OCI-LY7 (cell line): Measurements from ENCODE around the gene LRP3. TPM values are rescaled to one million over a fixed set of nuclear protein-coding genes. Genes with fewer than 3 reads are reported as not detected.

Experiments
- BruUV-seq: library from RNA; stranded (reverse); fragments of 400-500 nt; replicated peaks from 2 replicates; lab custom pipeline; 2021; lab: Mats Ljungman, UMichigan
- CTCF ChIA-PET: fragments of 300-600 bp; sonication (Branson Sonifier 250); formaldehyde crosslinking; loops from one replicate; lab custom pipeline; 2022; ENCODE audit warnings: antibody characterized with exemption; ENCODE audit not compliant: unreplicated experiment; lab: Charles Lee
- POLR2A ChIA-PET: fragments of 300-600 bp; sonication (Branson Sonifier 250); formaldehyde crosslinking; loops from one replicate; lab custom pipeline; 2022; ENCODE audit warnings: antibody characterized with exemption; lab: Charles Lee
- DNase-seq: peaks from one replicate; pipeline ENCODE4 v3.0.0-alpha.2; 2015; ENCODE audit warnings: low spot score
- H2AFZ ChIP-seq: fragments of 200-600 bp; sonication (generic), shearing (Covaris generic); 2 replicates; pipeline ENCODE4 v1.6.1; 2014; ENCODE audit warnings: mild to moderate bottlenecking, antibody characterized with exemption, low read length, moderate library complexity
- H3K27ac ChIP-seq: fragments of 200-600 bp; sonication (generic); 2 replicates; pipeline ENCODE4 v1.5.1; 2014; ENCODE audit warnings: mixed run types, low read depth, mild to moderate bottlenecking, moderate library complexity, low read length, inconsistent platforms; ENCODE audit not compliant: poor library complexity, severe bottlenecking
- H3K36me3 ChIP-seq: fragments of 200-600 bp; sonication (generic); 2 replicates; pipeline ENCODE4 v1.6.1; 2014; ENCODE audit warnings: mild to moderate bottlenecking, antibody characterized with exemption, low read length, moderate library complexity, mixed read lengths; ENCODE audit not compliant: insufficient read depth
- H3K4me1 ChIP-seq: fragments of 200-600 bp; sonication (generic); 2 replicates; pipeline ENCODE4 v1.5.1; 2014; ENCODE audit warnings: mild to moderate bottlenecking, low read length; ENCODE audit not compliant: insufficient read depth, poor library complexity, severe bottlenecking
- H3K4me2 ChIP-seq: fragments of 200-600 bp; sonication (generic); 2 replicates; pipeline ENCODE4 v1.6.1; 2014; ENCODE audit warnings: mild to moderate bottlenecking, low read length
- H3K4me3 ChIP-seq: fragments of 200-600 bp; sonication (generic); 2 replicates; pipeline ENCODE4 v1.5.1; 2014; ENCODE audit warnings: mild to moderate bottlenecking, low read depth, low read length; ENCODE audit not compliant: poor library complexity, severe bottlenecking
- H3K79me2 ChIP-seq: fragments of 200-600 bp; sonication (generic); 2 replicates; pipeline ENCODE4 v1.6.1; 2016; ENCODE audit warnings: low read depth, mild to moderate bottlenecking, low read length, moderate library complexity, mixed read lengths; ENCODE audit not compliant: insufficient read depth
- H3K9me2 ChIP-seq: fragments of 200-600 bp; sonication (generic); 2 replicates; pipeline ENCODE4 v1.6.1; 2016; ENCODE audit warnings: mild to moderate bottlenecking, low read length, mixed read lengths; ENCODE audit not compliant: insufficient read depth
- H3K9me3 ChIP-seq: fragments of 200-600 bp; sonication (generic); 2 replicates; pipeline ENCODE4 v1.6.1; 2014; ENCODE audit warnings: mild to moderate bottlenecking, mixed run types, low read length, mixed read lengths
- H4K20me1 ChIP-seq: fragments of 200-600 bp; sonication (generic); 2 replicates; pipeline ENCODE4 v1.6.1; 2014; ENCODE audit warnings: mild to moderate bottlenecking, antibody characterized with exemption, low read length, moderate library complexity, mixed read lengths; ENCODE audit not compliant: insufficient read depth
- CTCF ChIP-seq: fragments of 200-600 bp; sonication (generic); conservative IDR thresholded peaks from 2 replicates; pipeline ENCODE4 v1.5.1; 2014; ENCODE audit warnings: mild to moderate bottlenecking, antibody characterized with exemption, low read length, moderate library complexity, mixed read lengths
- EZH2phosphoT487 ChIP-seq: fragments of 200-600 bp; sonication (generic); IDR thresholded peaks from 2 replicates; pipeline ENCODE4 v1.6.1; 2018; ENCODE audit warnings: low read depth, borderline replicate concordance, mild to moderate bottlenecking, mixed run types, antibody characterized with exemption, low read length, moderate library complexity, mixed read lengths
- intact Hi-C: fragments of 100-400 bp; cut with micrococcal nuclease; formaldehyde crosslinking; loops from one replicate; pipeline ENCODE4 v1.10.0; 2022; ENCODE audit not compliant: unreplicated experiment
- total RNA-seq, 2 experiments: library from RNA; depleted of rRNA in 1 of 2; stranded (reverse); fragments of >200 nt in 1 of 2; shearing (Covaris generic) in 1 of 2; gene quantifications; 2 replicates each; pipeline ENCODE4 v1.2.3, GENCODE V29; 2014 to 2022

Gene LRP3
- total RNA-seq, 2 experiments from 2014 or later: not detected

- no peaks in the 10 kb centered on the region for H3K9me2 ChIP-seq
- intact Hi-C loops: no loop called here
- H3K4me2 ChIP-seq: no peak overlapping the region
- H3K27ac ChIP-seq: no peak overlapping the region
- no peaks in the 10 kb centered on the region for H3K79me2 ChIP-seq
- BruUV-seq: no TSS peak
- ChIA-PET POLR2A (no interaction called here), CTCF (no interaction called here)
- no peaks in the 10 kb centered on the region for H4K20me1 ChIP-seq
- DNase-seq: no peak
- H3K36me3 ChIP-seq: no peaks in the 10 kb centered on the region
- no peaks in the 10 kb centered on the region for H3K4me1 ChIP-seq
- H2AFZ ChIP-seq: no peak overlapping the region
- peaks cover 14% of the 10 kb centered on the region for H3K9me3 ChIP-seq
- no peak overlapping the region for H3K4me3 ChIP-seq
- TF ChIP-seq CTCF (no peak), EZH2phosphoT487 (no peak)
Observed at GRCh38 chr19:33250500-33250899, 56.4 kb downstream of the LRP3 start.

GRCh38 chr19:33251076-33251475 is 56.9 kb downstream of the LRP3 start:
- no peak overlapping the region for H3K4me2 ChIP-seq
- CTCF ChIA-PET: no interaction called here
- no peak overlapping the region for H3K4me3 ChIP-seq
- DNase-seq: no peak
- TF ChIP-seq CTCF (no peak), EZH2phosphoT487 (no peak)
- H3K9me2 ChIP-seq: no peaks in the 10 kb centered on the region
- no peak overlapping the region for H3K27ac ChIP-seq
- H4K20me1 ChIP-seq: no peaks in the 10 kb centered on the region
- POLR2A ChIA-PET: no interaction called here
- intact Hi-C loops: no loop called here
- H2AFZ ChIP-seq: no peak overlapping the region
- no peaks in the 10 kb centered on the region for H3K4me1 ChIP-seq
- H3K9me3 ChIP-seq: peaks cover 9% of the 10 kb centered on the region; the same call in 1 of the 2 replicates
- no peaks in the 10 kb centered on the region for H3K79me2 ChIP-seq
- H3K36me3 ChIP-seq: no peaks in the 10 kb centered on the region
- BruUV-seq: no TSS peak

DNA sequence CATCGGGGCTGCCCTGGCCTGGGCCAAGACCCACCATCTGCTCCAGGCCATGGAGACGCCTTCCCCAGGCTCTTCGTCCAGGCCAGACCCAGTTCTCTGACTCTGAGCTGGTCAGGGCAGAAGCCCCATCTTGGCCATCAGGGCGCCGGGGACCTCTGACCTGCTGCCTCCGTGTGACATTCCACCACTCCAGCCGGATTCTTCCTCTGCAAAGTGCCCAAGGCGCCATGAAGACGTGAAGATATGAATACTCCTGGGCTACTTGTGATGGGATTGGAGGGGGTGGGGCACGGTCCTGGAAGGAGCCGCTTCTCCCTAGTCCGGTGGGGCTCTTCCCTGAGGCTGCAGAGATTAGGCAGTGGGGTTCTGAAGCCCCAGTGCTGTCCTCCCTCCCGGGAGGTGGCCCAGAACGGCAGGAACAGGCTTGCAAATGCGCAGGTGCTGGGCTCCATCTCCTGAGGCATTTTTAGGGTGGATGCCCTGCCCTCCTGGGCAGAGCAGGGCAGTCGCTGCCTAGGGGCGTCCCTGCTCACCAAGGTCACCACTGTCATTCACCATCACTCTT is 57.5 kb downstream of the LRP3 start:
- no peak for DNase-seq
- intact Hi-C loops: no loop called here
- CTCF ChIA-PET: no interaction called here

More for the DNA sequence above, 57.5 kb downstream of the LRP3 start:
- Histone ChIP-seq H3K79me2 (no peaks in the 10 kb centered on the region), H4K20me1 (no peaks in the 10 kb centered on the region), H3K27ac (no peak overlapping the region), H3K4me2 (no peak overlapping the region), H3K9me2 (no peaks in the 10 kb centered on the region), H2AFZ (no peak overlapping the region), H3K4me3 (no peak overlapping the region), H3K36me3 (no peaks in the 10 kb centered on the region), H3K4me1 (no peaks in the 10 kb centered on the region), H3K9me3 (peaks cover 9% of the 10 kb centered on the region; the same call in 1 of the 2 replicates)
- BruUV-seq: no TSS peak
- POLR2A ChIA-PET: no interaction called here
- no peak for TF ChIP-seq CTCF
- no peak for TF ChIP-seq EZH2phosphoT487
